Stimulated activated CD4-positive, alpha-beta T cell treated with anti-CD3 and anti-CD28 coated beads, Interleukin-2, amount 100 ng/mL, for 4 hours (primary cell): ENCODE results near the gene ARHGAP33.

Source experiments
- DNase-seq: peaks from one replicate; pipeline ENCODE4 v3.0.0-alpha.2; 2020; ENCODE audit warnings: low read depth

The ARHGAP33 gene, protein sequence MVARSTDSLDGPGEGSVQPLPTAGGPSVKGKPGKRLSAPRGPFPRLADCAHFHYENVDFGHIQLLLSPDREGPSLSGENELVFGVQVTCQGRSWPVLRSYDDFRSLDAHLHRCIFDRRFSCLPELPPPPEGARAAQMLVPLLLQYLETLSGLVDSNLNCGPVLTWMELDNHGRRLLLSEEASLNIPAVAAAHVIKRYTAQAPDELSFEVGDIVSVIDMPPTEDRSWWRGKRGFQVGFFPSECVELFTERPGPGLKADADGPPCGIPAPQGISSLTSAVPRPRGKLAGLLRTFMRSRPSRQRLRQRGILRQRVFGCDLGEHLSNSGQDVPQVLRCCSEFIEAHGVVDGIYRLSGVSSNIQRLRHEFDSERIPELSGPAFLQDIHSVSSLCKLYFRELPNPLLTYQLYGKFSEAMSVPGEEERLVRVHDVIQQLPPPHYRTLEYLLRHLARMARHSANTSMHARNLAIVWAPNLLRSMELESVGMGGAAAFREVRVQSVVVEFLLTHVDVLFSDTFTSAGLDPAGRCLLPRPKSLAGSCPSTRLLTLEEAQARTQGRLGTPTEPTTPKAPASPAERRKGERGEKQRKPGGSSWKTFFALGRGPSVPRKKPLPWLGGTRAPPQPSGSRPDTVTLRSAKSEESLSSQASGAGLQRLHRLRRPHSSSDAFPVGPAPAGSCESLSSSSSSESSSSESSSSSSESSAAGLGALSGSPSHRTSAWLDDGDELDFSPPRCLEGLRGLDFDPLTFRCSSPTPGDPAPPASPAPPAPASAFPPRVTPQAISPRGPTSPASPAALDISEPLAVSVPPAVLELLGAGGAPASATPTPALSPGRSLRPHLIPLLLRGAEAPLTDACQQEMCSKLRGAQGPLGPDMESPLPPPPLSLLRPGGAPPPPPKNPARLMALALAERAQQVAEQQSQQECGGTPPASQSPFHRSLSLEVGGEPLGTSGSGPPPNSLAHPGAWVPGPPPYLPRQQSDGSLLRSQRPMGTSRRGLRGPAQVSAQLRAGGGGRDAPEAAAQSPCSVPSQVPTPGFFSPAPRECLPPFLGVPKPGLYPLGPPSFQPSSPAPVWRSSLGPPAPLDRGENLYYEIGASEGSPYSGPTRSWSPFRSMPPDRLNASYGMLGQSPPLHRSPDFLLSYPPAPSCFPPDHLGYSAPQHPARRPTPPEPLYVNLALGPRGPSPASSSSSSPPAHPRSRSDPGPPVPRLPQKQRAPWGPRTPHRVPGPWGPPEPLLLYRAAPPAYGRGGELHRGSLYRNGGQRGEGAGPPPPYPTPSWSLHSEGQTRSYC

DNA sequence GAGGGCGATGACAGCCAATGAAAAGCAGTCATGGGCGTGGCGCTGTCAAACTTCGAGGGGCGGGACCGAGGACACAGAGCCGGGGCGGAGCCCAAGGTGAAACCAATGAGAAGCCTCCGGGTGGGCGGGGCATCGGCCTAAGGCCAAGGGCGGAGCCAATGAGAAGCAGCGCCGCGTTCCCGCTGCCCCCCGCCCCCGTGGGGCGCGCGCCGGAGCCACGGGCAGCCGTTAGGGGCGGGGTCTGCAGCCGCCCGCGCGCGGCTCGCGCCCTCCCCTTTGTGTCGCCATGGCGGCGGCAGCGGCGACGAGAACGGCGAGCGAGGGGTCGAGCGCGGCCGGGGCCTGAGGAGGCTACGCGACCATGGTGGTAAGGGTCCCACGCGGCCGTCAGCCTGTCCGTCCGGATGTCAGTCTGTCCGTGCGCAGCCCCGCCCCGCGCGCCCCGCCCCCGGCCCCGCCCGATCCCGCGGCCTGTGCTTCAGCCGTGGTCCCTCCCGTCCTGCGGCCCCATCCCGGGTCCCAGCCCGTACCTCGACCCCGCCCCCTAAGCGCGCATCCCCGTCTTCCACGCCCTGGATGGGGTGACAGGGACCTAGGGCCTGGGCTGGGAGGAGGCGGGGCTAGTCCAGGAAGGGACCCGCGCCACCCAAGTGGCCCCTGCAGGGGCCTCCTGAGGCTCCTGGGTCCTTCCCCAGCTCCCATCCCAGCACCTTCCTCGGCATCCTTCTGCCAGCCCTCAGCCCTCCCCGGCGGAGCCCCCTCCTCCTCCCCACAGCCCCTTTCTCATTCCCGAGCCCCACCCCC is at the start of gene ARHGAP33:
TSS of gene ARHGAP33 (plus strand) at position 267 of the 804 bp plus-strand sequence. CDS start at position 362, 95 bp downstream.
- DNase-seq, result peak; percentile 98

DNA sequence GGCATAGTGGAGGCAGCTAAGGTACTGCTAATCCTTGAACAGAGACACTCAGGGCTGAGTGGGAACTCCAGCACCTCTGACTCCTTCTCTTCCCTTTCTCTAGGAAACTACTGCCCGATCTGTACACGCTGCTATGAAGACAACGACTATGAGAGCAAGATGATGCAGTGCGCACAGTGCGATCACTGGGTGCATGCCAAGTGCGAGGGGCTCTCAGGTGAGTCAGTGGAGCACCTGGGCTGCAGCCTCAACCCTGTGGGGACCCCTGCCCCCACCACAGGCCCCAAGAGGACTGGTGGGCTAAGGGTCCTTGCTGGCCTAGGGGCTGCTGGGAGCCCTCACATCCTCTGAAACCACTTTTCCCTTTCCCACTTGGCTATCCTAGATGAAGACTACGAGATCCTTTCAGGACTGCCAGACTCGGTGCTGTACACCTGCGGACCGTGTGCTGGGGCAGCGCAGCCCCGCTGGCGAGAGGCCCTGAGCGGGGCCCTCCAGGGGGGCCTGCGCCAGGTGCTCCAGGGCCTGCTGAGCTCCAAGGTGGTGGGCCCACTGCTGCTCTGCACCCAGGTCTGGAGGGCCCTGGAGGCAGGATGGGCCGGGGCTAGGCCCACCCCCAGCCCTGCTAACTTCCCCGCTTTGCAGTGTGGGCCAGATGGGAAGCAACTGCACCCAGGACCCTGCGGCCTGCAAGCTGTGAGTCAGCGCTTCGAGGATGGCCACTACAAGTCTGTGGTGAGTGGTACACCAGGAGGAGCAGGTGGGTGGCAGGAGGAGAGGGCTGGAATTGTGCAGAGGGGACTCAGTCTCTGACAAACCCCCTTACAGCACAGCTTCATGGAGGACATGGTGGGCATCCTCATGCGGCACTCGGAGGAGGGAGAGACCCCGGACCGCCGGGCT is 48.1 kb upstream of the ARHGAP33 start:
- DNase-seq, result no peak

DNA sequence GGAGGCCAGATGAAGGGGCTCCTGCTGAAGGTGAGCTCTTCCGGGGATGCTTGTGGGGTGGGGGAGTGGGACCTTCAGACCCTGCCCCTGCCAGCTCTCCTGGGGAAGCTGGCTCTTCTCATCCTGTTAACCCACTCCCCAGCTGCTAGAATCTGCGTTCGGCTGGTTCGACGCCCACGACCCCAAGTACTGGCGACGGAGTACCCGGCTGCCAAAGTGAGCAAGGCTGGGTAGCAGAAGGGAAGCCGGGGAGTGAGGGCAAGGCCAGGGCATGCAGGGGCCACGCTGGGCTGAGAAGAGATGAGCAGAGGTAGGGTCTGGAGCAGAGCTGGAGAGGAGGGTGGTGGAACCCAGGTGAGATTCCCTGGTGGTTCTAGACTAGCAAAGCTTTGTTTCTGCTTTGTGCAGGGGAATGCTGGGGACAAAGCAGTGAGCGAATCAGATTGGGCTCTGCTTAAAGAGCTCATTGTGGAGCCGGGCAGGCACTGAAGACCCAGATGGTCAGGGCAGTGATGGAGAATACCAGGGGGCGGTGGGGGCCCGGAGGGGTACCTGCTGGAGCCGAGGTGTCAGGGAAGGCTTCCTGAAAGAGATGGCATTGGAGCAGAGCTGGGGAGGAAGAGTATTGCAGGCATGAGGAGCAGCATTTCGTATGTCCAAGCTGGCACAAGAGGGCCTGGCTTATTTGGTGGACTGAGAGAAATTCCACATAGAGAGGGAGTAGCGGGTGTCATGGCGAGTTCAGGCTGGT is 47.2 kb upstream of the ARHGAP33 start:
- DNase-seq, result no peak

DNA sequence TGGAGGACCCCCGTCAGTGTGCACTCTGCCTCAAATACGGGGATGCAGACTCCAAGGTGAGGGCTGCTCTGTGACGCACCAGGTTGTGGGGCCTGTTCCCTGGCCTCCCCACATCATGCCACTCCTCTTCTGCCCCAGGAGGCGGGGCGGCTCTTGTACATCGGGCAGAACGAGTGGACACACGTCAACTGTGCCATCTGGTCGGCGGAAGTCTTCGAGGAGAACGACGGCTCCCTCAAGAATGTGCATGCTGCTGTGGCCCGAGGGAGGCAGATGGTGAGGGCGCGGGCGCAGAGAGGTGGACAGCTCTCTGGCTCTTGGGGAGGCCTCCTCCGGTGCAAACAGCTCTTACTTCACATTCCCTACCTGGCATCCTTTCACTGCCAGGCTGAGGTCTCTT is 46.3 kb upstream of the ARHGAP33 start:
- no peak for DNase-seq

DNA sequence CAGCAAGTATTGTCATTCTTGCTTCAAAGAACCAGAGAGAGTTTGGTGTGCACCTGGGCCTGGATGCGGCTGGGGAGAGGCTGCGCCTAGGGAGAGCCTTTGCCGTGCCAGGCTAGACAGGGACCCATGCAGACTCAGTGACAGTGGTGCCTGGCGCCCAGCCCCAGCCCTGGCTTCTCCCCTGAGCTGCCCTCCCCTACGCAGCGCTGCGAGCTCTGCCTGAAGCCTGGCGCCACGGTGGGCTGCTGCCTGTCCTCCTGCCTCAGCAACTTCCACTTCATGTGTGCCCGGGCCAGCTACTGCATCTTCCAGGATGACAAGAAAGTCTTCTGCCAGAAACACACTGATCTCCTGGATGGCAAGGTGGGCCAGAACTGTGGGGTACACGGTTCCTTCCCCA is 45.6 kb upstream of the ARHGAP33 start:
- no peak for DNase-seq

DNA sequence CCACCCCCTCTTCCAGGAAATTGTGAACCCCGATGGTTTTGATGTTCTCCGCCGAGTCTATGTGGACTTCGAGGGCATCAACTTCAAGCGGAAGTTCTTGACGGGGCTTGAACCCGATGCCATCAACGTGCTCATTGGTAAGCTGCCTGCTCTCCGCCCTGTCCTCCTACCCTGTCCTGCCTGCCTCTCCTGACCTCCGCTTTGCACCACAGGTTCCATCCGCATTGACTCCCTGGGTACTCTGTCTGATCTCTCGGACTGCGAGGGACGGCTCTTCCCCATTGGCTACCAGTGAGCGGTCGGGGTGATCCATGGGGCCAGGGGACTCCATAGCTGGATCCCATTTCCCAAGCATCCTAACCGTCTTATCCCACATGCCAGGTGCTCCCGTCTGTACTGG is 45.0 kb upstream of the ARHGAP33 start:
- DNase-seq, result no peak

DNA sequence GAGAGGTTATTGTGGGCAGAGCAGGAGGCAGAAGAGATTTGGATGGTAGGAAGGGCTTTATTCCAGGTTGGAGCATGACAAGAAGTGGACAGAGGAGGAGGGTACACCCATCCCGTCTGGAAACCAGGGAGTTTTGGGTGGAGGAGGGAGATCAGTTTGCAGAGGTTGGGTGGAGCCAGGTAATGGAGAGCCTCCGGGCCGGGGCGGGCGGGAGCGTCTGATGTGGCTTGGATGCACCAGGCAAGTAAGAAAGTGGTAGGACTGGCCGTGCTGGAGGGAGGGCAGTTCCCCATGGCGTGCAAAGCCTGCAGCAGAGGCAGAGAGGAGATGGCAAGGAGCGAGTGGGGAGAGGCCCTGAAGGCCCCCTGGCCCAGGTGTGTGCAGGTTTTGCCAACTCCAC is 44.0 kb upstream of the ARHGAP33 start:
- no peak for DNase-seq

DNA sequence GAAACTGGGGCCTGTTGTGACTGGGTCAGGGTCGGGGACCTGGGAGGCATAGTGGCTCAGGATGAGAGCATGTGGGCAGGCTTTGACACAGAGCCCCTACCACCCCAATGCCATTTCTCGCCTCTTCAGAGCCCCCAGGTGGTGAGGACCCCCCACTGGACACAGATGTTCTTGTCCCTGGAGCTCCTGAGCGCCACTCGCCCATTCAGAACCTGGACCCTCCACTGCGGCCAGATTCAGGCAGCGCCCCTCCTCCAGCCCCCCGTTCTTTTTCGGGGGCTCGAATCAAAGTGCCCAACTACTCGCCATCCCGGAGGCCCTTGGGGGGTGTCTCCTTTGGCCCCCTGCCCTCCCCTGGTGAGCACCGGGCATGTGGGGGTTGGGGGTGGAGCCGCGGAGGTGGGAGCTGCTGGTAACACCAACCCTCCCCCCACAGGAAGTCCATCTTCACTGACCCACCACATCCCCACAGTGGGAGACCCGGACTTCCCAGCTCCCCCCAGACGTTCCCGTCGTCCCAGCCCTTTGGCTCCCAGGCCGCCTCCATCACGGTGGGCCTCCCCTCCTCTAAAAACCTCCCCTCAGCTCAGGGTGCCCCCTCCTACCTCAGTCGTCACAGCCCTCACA is 43.5 kb upstream of the ARHGAP33 start:
- no peak for DNase-seq

DNA sequence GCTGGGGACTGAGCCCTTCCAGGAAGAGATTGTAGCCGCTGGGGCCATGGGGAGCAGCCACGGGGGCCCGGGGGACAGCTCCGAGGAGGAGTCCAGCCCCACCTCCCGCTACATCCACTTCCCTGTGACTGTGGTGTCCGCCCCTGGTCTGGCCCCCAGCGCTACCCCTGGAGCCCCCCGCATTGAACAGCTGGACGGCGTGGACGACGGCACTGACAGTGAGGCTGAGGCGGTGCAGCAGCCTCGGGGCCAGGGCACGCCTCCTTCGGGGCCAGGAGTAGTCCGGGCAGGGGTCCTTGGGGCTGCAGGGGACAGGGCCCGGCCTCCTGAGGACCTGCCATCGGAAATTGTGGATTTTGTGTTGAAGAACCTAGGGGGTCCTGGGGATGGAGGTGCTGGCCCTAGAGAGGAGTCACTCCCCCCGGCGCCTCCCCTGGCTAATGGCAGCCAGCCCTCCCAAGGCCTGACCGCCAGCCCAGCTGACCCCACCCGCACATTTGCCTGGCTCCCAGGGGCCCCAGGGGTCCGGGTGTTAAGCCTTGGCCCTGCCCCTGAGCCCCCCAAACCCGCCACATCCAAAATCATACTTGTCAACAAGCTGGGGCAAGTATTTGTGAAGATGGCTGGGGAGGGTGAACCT is 42.7 kb upstream of the ARHGAP33 start:
- no peak for DNase-seq

DNA sequence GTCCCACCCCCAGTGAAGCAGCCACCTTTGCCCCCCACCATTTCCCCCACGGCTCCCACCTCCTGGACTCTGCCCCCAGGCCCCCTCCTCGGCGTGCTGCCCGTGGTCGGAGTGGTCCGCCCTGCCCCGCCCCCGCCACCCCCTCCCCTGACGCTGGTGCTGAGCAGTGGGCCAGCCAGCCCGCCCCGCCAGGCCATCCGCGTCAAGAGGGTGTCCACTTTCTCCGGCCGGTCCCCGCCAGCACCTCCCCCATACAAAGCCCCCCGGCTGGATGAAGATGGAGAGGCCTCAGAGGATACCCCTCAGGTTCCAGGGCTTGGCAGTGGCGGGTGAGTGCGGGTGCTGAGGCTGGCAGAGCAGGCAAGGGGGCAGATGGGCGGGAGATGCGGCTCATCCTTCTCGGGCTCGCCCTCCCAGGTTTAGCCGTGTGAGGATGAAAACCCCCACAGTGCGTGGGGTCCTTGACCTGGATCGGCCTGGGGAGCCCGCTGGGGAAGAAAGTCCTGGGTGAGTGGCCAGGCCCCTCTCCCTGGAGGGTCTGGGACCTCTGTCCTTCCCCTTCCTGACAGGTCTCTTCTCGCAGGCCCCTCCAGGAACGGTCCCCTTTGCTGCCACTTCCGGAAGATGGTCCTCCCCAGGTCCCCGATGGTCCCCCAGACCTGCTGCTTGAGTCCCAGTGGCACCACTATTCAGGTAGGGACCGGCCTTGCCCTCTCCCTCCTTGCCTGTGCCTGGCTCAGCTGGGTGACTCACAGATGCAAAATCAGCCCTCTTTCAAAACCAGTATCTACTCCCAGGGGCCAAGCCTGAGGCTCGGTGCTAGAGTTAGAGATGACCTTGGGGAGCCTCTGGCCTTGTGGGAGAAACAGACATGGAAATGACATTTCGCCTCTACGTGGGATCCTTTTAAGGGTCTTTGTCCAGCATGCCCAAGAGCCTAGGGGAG is 41.9 kb upstream of the ARHGAP33 start:
- no peak for DNase-seq

DNA sequence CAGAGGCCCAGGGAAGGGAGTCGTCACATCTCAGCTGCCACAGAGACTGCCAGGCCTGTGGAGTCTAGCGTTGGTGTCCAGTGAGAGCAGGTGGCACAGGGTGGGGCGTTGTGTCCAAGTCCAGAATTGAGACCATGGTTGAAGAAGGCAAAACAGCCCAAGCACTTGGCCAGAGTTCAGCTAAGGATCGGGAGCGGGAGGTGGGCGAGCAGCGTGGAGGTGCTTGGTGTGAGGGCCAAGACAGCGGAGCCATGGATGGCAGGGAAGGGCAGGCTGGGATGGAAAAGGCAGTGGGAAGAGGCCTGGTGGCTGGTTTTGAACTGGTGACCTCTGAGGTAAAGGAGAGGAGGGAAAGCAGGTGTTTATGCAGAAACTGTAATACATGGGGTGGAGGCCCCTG is 41.1 kb upstream of the ARHGAP33 start:
- no peak for DNase-seq

DNA sequence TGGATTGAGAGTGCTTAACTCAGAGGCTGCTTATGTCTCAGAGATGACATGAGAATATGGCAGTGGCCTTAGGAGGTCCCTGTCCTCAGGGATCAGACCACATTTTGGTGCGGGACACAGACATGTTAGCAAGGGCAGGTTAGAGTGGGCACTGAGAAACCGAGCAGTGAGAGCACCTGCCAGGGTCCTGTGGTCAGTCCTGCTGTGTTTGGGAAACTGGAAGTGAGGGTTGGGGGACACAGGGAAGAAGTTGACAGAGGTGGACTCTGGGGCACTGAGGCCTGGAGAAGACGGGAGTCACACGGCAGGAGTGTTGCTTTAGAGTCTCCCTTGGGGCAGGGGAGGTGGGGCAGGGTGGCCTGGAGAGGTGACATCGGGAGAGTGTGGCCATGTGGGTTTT is 40.5 kb upstream of the ARHGAP33 start:
- no peak for DNase-seq

DNA sequence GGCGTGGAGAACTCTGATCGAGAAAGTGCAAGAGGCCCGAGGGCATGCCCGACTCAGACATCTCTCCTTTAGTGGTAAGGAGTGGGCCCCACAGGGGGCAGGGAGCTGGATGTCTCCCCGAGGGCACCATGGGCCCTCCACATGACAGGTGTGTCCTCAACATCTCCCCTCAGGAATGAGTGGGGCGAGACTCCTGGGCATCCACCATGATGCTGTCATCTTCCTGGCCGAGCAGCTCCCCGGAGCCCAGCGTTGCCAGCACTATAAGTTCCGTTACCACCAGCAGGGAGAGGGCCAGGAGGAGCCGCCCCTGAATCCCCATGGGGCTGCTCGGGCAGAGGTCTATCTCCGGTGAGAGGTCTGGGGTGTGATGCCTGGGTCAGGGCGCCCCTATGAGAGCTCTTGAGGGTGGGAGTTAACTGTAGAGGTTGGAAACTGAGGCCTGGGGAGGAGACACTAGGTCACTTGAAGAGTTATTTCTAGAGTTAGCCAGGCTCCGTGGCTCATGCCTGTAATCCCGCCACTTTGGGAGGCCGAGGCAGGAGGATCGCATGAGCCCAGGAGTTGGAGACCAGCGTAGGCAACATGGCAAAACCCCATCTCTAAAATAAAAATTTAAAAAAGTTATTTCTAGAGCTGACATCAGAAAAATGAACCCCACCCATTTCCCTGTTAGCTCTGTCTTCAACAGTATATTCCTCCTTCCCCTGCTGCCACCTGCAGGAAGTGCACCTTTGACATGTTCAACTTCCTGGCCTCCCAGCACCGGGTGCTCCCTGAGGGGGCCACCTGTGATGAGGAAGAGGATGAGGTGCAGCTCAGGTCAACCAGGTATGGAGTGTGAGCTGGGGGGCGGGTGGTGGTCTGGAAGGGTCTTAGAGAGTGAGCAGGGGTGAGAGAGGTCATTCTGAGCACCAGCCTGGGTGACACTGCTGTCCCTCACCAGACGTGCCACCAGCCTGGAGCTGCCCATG is 38.2 kb upstream of the ARHGAP33 start:
- DNase-seq, result no peak

DNA sequence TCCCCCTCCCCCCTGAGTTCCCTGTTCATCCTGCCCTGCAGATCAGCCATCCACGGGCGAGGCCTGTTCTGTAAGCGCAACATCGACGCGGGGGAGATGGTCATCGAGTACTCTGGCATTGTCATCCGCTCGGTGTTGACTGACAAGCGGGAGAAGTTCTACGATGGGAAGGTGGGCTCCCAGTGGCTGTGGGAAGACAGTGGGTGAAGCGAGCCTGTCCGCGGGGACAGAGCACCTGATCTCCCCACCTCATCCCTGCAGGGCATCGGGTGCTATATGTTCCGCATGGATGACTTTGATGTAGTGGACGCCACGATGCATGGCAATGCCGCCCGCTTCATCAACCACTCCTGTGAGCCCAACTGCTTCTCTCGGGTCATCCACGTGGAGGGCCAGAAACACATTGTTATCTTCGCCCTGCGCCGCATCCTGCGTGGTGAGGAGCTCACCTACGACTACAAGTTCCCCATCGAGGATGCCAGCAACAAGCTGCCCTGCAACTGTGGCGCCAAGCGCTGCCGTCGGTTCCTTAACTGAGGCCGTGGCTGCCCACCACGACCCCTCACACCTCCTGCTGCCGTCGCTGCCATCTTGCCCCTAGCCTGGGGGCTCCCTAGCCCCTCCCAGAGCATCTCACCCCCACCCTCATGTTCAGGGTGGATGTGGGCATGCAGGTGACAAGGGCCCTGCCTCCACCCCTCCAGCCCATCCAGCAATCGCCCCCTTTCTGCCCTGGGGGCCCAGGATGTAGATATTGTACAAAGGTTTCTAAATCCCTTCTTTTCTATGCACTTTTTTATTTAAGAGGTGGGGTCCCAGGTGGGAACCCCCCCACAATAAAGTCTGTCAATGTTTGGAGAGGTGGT is 37.1 kb upstream of the ARHGAP33 start:
- DNase-seq, result no peak

DNA sequence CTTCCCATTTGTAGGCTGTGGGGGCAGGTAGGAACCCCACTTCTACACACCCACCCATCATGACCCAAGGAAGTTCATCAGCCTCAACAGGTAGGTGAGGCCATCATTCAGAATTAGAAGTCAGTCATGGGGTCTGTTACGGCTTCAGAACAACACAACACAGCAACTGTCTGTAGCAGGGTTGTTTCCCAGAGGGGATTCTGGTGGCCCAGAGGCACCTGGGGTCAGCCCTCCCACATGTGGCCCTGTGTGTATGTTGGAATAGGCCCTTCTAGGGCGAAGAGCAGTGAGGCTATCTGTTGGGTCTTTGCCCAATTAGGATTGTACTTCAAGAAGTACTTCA is 36.5 kb upstream of the ARHGAP33 start:
- no peak for DNase-seq
